ENCODE results near the gene ZC3H10. TPM values are rescaled to one million over a fixed set of nuclear protein-coding genes. Genes with fewer than 3 reads are reported as not detected.

ZC3H10 gene
- total RNA-seq, 1 experiment from 2014 or later: 11.8 TPM

- H3K4me1 ChIP-seq (ENCODE audit: insufficient read depth, low read length, poor library complexity, severe bottlenecking): no peaks in the 10 kb centered on the region
- intact Hi-C loops (cut with micrococcal nuclease; ENCODE audit: unreplicated experiment): no loop called here
- peaks cover 40% of the 10 kb centered on the region for H3K36me3 ChIP-seq (ENCODE audit: insufficient read depth, low read length, poor library complexity, severe bottlenecking)
- ChIA-PET CTCF (no interaction called here), POLR2A (ENCODE audit: low non-redundant PET) (no interaction called here)
- H3K27me3 ChIP-seq (replicated peaks; ENCODE audit: insufficient read depth, low read depth, low read length, poor library complexity): no peaks in the 10 kb centered on the region
- BruUV-seq (replicated peaks): no TSS peak
- H3K4me3 ChIP-seq (ENCODE audit: low read depth, low read length, poor library complexity, severe bottlenecking): no peak overlapping the region
- no peak overlapping the region for H3K27ac ChIP-seq (ENCODE audit: low read depth, low read length, poor library complexity, severe bottlenecking)
- H3K9me3 ChIP-seq (ENCODE audit: low read depth, low read length, poor library complexity, severe bottlenecking): no peaks in the 10 kb centered on the region
- TF ChIP-seq EZH2 (IDR thresholded peaks at IDR 0.05; ENCODE audit: borderline replicate concordance, low read depth, low read length, poor library complexity, severe bottlenecking) (no peak), CTCF (conservative IDR thresholded peaks at IDR 0.05; ENCODE audit: low read depth, low read length) (no peak)
- DNase-seq (ENCODE audit: low spot score): no peak
These were observed 27.2 kb downstream of the ZC3H10 start for GRCh38 chr12:56145217-56145616.

- Histone ChIP-seq H3K9me3 (ENCODE audit: low read depth, low read length, poor library complexity, severe bottlenecking) (no peaks in the 10 kb centered on the region), H3K27me3 (replicated peaks; ENCODE audit: insufficient read depth, low read depth, low read length, poor library complexity) (no peaks in the 10 kb centered on the region), H3K27ac (ENCODE audit: low read depth, low read length, poor library complexity, severe bottlenecking) (no peak overlapping the region), H3K4me1 (ENCODE audit: insufficient read depth, low read length, poor library complexity, severe bottlenecking) (peaks cover 9% of the 10 kb centered on the region), H3K4me3 (ENCODE audit: low read depth, low read length, poor library complexity, severe bottlenecking) (no peak overlapping the region), H3K36me3 (ENCODE audit: insufficient read depth, low read length, poor library complexity, severe bottlenecking) (peaks cover 30% of the 10 kb centered on the region)
- ChIA-PET POLR2A (ENCODE audit: low non-redundant PET) (interaction anchor here (0.7 kb wide), 1 partner anchor 12 kb away, joined by 3 read pairs; no protein-coding TSS in a partner anchor), CTCF (no interaction called here)
- intact Hi-C loops (cut with micrococcal nuclease; ENCODE audit: unreplicated experiment): no loop called here
- DNase-seq (ENCODE audit: low spot score): no peak
- TF ChIP-seq CTCF (conservative IDR thresholded peaks at IDR 0.05; ENCODE audit: low read depth, low read length): no peak
- no peak for TF ChIP-seq EZH2 (IDR thresholded peaks at IDR 0.05; ENCODE audit: borderline replicate concordance, low read depth, low read length, poor library complexity, severe bottlenecking)
- BruUV-seq (replicated peaks): no TSS peak
These were observed 28.7 kb downstream of the ZC3H10 start for GRCh38 chr12:56146492-56147460.

GRCh38 chr12:56150563-56150962 is 32.5 kb downstream of the ZC3H10 start:
- Histone ChIP-seq H3K4me3 (ENCODE audit: low read depth, low read length, poor library complexity, severe bottlenecking) (no peak overlapping the region), H3K27me3 (replicated peaks; ENCODE audit: insufficient read depth, low read depth, low read length, poor library complexity) (no peaks in the 10 kb centered on the region), H3K27ac (ENCODE audit: low read depth, low read length, poor library complexity, severe bottlenecking) (no peak overlapping the region), H3K4me1 (ENCODE audit: insufficient read depth, low read length, poor library complexity, severe bottlenecking) (peaks cover 20% of the 10 kb centered on the region), H3K36me3 (ENCODE audit: insufficient read depth, low read length, poor library complexity, severe bottlenecking) (no peaks in the 10 kb centered on the region), H3K9me3 (ENCODE audit: low read depth, low read length, poor library complexity, severe bottlenecking) (no peaks in the 10 kb centered on the region)
- ChIA-PET POLR2A (ENCODE audit: low non-redundant PET) (no interaction called here), CTCF (no interaction called here)
- DNase-seq (ENCODE audit: low spot score): no peak
- BruUV-seq (replicated peaks): no TSS peak
- intact Hi-C loops (cut with micrococcal nuclease; ENCODE audit: unreplicated experiment): no loop called here
- TF ChIP-seq CTCF (conservative IDR thresholded peaks at IDR 0.05; ENCODE audit: low read depth, low read length) (no peak), EZH2 (IDR thresholded peaks at IDR 0.05; ENCODE audit: borderline replicate concordance, low read depth, low read length, poor library complexity, severe bottlenecking) (no peak)

All from A673 (cell line).